Measurements from ENCODE around the gene CNGA3.

The CNGA3 gene

GRCh38 chr2:98332989-98333388 lies 13.3 kb upstream of the CNGA3 start:
- no peak for DNase-seq

GRCh38 chr2:98333922-98334321 lies 12.3 kb upstream of the CNGA3 start:
- DNase-seq: no peak

GRCh38 chr2:98334439-98335078 lies 11.7 kb upstream of the CNGA3 start:
- DNase-seq: no peak

- DNase-seq: no peak
These were observed 11.0 kb upstream of the CNGA3 start for GRCh38 chr2:98335271-98335670.

- DNase-seq: no peak
These were observed 5.0 kb upstream of the CNGA3 start for GRCh38 chr2:98341241-98341640.

- no peak for DNase-seq
These were observed 3.0 kb upstream of the CNGA3 start for GRCh38 chr2:98343285-98343684.

- no peak for DNase-seq
These were observed 1.2 kb downstream of the CNGA3 start for GRCh38 chr2:98347298-98348065.

- DNase-seq: no peak
These were observed 1.9 kb downstream of the CNGA3 start for GRCh38 chr2:98348066-98348561.

GRCh38 chr2:98350411-98350810 lies 4.2 kb downstream of the CNGA3 start:
- no peak for DNase-seq

GRCh38 chr2:98355881-98356280 lies 9.6 kb downstream of the CNGA3 start:
- no peak for DNase-seq

- DNase-seq: no peak
These were observed 10.5 kb downstream of the CNGA3 start for GRCh38 chr2:98356729-98357128.

- no peak for DNase-seq
These were observed 11.6 kb downstream of the CNGA3 start for GRCh38 chr2:98357849-98358248.

GRCh38 chr2:98359986-98360385 lies 13.7 kb downstream of the CNGA3 start:
- no peak for DNase-seq

- DNase-seq: no peak
These were observed 21.5 kb downstream of the CNGA3 start for GRCh38 chr2:98367721-98368120.

GRCh38 chr2:98369710-98370239 lies 23.5 kb downstream of the CNGA3 start:
- no peak for DNase-seq

- no peak for DNase-seq
These were observed 25.9 kb downstream of the CNGA3 start for GRCh38 chr2:98372121-98372520.

- DNase-seq: no peak
These were observed 26.3 kb downstream of the CNGA3 start for GRCh38 chr2:98372579-98372978.

- no peak for DNase-seq
These were observed 28.0 kb downstream of the CNGA3 start for GRCh38 chr2:98374286-98374685.

GRCh38 chr2:98374958-98375570 lies 28.8 kb downstream of the CNGA3 start:
- DNase-seq: no peak

- DNase-seq: no peak
These were observed 30.1 kb downstream of the CNGA3 start for GRCh38 chr2:98376301-98376910.

- no peak for DNase-seq
These were observed 30.7 kb downstream of the CNGA3 start for GRCh38 chr2:98376996-98377395.

GRCh38 chr2:98377544-98377943 lies 31.3 kb downstream of the CNGA3 start:
- DNase-seq: no peak

- no peak for DNase-seq
These were observed 31.9 kb downstream of the CNGA3 start for GRCh38 chr2:98378196-98378595.
